ENCODE results near the gene CD244. TPM values are rescaled to one million over a fixed set of nuclear protein-coding genes. Genes with fewer than 3 reads are reported as not detected.

Gene CD244
- total RNA-seq, 3 donors from 2014 or later (not counting 1 experiment from before 2014, with no cell fraction given): 131 to 193 (median 150) TPM

GRCh38 chr1:160864173-160864572, 1.5 kb upstream of the CD244 start:
- Histone ChIP-seq H3K27ac (ENCODE audit: low read length) (no peak overlapping the region), H3K27me3 (ENCODE audit: control insufficient read depth, insufficient read depth, low read length) (no peaks in the 10 kb centered on the region), H3K4me3 (ENCODE audit: low read length) (no peak overlapping the region), H3K4me1 (ENCODE audit: control insufficient read depth, insufficient read depth, low read length) (peaks cover 47% of the 10 kb centered on the region), H3K9me3 (ENCODE audit: control insufficient read depth, insufficient read depth, low read length) (no peaks in the 10 kb centered on the region), H3K36me3 (ENCODE audit: control insufficient read depth, insufficient read depth, low read length) (peaks cover under 1% of the 10 kb centered on the region)
- Mint-ChIP-seq H3K4me3 (peak overlapping the region; percentile 81), H3K4me1 (peaks cover 48 to 59% of the 10 kb centered on the region in 2 donors), H3K36me3 (no peaks in the 10 kb centered on the region), H3K9me3 (no peaks in the 10 kb centered on the region), H3K27me3 (ENCODE audit: low read depth in 2 of 2) (no peaks in the 10 kb centered on the region), H3K27ac (peak overlapping the region in 1 of 2 donors; percentile 93)
- intact Hi-C loops (cut with micrococcal nuclease): loop anchor here (5.0 kb wide), 1 partner anchor 67 kb away; the partner anchor contains the start of gene LY9
- DNase-seq (no peak), ATAC-seq (no peak)
- 44% methylated on average over 2 of the region's 2 CpGs for WGBS (ENCODE audit: insufficient coverage)
- no peak for TF ChIP-seq CTCF (IDR thresholded peaks at IDR 0.05)

GRCh38 chr1:160863774-160864131, 1.1 kb upstream of the CD244 start:
- no peaks in the 10 kb centered on the region for H3K27me3 Mint-ChIP-seq (ENCODE audit: low read depth in 2 of 2)
- no peak for ATAC-seq
- DNase-seq: no peak
- H3K9me3 Mint-ChIP-seq: no peaks in the 10 kb centered on the region
- intact Hi-C loops (cut with micrococcal nuclease): loop anchor here (5.0 kb wide), 1 partner anchor 66 kb away; the partner anchor contains the start of gene LY9
- H3K4me1 Mint-ChIP-seq: peaks cover 53 to 62% of the 10 kb centered on the region in 2 donors
- peak overlapping the region in 1 of 2 donors; percentile 93 for H3K27ac Mint-ChIP-seq
- Histone ChIP-seq H3K4me1 (ENCODE audit: control insufficient read depth, insufficient read depth, low read length) (peaks cover 51% of the 10 kb centered on the region), H3K36me3 (ENCODE audit: control insufficient read depth, insufficient read depth, low read length) (peaks cover 3% of the 10 kb centered on the region), H3K9me3 (ENCODE audit: control insufficient read depth, insufficient read depth, low read length) (no peaks in the 10 kb centered on the region), H3K27me3 (ENCODE audit: control insufficient read depth, insufficient read depth, low read length) (no peaks in the 10 kb centered on the region), H3K4me3 (ENCODE audit: low read length) (no peak overlapping the region), H3K27ac (ENCODE audit: low read length) (no peak overlapping the region)
- no peak for TF ChIP-seq CTCF (IDR thresholded peaks at IDR 0.05)
- 76% methylated on average over 4 of the region's 4 CpGs for WGBS (ENCODE audit: insufficient coverage)
- H3K36me3 Mint-ChIP-seq: peaks cover 4% of the 10 kb centered on the region
- peak overlapping the region; percentile 81 for H3K4me3 Mint-ChIP-seq

GRCh38 chr1:160863061-160863773, 530 bp upstream of the CD244 start:
- peaks cover 57% of the 10 kb centered on the region for H3K4me1 ChIP-seq (ENCODE audit: control insufficient read depth, insufficient read depth, low read length)
- peak overlapping the region; percentile 74 for H3K27ac ChIP-seq (ENCODE audit: low read length)
- no peaks in the 10 kb centered on the region for H3K27me3 Mint-ChIP-seq (ENCODE audit: low read depth in 2 of 2)
- no peaks in the 10 kb centered on the region for H3K27me3 ChIP-seq (ENCODE audit: control insufficient read depth, insufficient read depth, low read length)
- H3K9me3 Mint-ChIP-seq: no peaks in the 10 kb centered on the region
- 60% methylated on average over 11 of the region's 11 CpGs for WGBS (ENCODE audit: insufficient coverage)
- H3K36me3 ChIP-seq (ENCODE audit: control insufficient read depth, insufficient read depth, low read length): peaks cover 6% of the 10 kb centered on the region
- ATAC-seq (peak; percentile 1 to 14 (median 11)), DNase-seq (no peak)
- no peak for TF ChIP-seq CTCF (IDR thresholded peaks at IDR 0.05)
- intact Hi-C loops (cut with micrococcal nuclease): loop anchor here (5.0 kb wide), 1 partner anchor 66 kb away; the partner anchor contains the start of gene LY9
- H3K4me1 Mint-ChIP-seq: peaks cover 55 to 66% of the 10 kb centered on the region in 2 donors
- no peaks in the 10 kb centered on the region for H3K9me3 ChIP-seq (ENCODE audit: control insufficient read depth, insufficient read depth, low read length)
- peak overlapping the region in 1 of 2 donors; percentile 93 for H3K27ac Mint-ChIP-seq
- H3K4me3 ChIP-seq (ENCODE audit: low read length): peak overlapping the region; percentile 66
- peaks cover 7% of the 10 kb centered on the region for H3K36me3 Mint-ChIP-seq
- peak overlapping the region; percentile 97 for H3K4me3 Mint-ChIP-seq
